Activated CD4-positive, alpha-beta T cell treated with anti-CD3 and anti-CD28 coated beads, Interleukin-2, amount 10 ng/mL, durations not matched to agents 7 days and 5 days (primary cell): ENCODE results near the gene RAB40B. TPM values are rescaled to one million over a fixed set of nuclear protein-coding genes. Genes with fewer than 3 reads are reported as not detected.

Experiments used
- CTCF ChIA-PET: fragments of 350-600 bp; sonication (Branson Sonifier 250); formaldehyde crosslinking; loops from one replicate; lab custom pipeline; 2021; ENCODE audit warnings: antibody characterized with exemption; lab: Charles Lee
- POLR2A ChIA-PET: fragments of 350-600 bp; sonication (Branson Sonifier 250); formaldehyde crosslinking; loops from one replicate; lab custom pipeline; 2021; ENCODE audit warnings: antibody characterized with exemption; lab: Charles Lee
- DNase-seq: peaks from one replicate; pipeline ENCODE4 v3.0.0-alpha.2; 2020
- H3K27ac Mint-ChIP-seq: one replicate; pipeline ENCODE4 v1.8.0; 2021; ENCODE audit warnings: mild to moderate bottlenecking, moderate library complexity, mixed read lengths
- H3K27me3 Mint-ChIP-seq: one replicate; pipeline ENCODE4 v1.8.0; 2021; ENCODE audit warnings: mixed read lengths
- H3K36me3 Mint-ChIP-seq: one replicate; pipeline ENCODE4 v1.8.0; 2021; ENCODE audit warnings: low read depth, mixed read lengths
- H3K4me1 Mint-ChIP-seq: one replicate; pipeline ENCODE4 v1.8.0; 2021; ENCODE audit warnings: mixed read lengths
- H3K4me3 Mint-ChIP-seq: one replicate; pipeline ENCODE4 v1.8.0; 2021; ENCODE audit warnings: mild to moderate bottlenecking, moderate library complexity, mixed read lengths
- H3K9me3 Mint-ChIP-seq: one replicate; pipeline ENCODE4 v1.8.0; 2021; ENCODE audit warnings: mixed read lengths
- total RNA-seq, 2 experiments: library from RNA; stranded (reverse); gene quantifications; one replicate each; pipeline ENCODE4 v1.2.3, GENCODE V29; 2021

The RAB40B gene
- total RNA-seq, 2 experiments from 2014 or later, result 1.7 to 2.2 TPM

DNA sequence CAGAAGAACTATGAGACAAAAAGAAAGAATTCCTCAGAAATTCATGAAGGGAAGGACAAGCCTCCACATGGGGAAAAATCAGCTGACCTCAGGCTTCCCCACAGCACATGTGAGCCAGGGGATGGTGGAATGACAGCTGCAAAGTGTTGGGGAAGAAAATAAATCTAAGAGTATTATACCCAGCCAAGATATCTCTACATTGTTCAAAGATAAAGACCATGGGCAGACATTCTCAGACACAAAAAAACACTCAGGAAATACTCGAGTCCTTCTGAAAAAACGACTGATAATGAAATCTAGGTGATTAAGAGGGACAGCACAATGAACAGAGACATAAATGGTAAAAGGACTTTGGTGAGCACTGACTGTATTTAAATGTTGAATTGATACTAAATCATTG is 3.9 kb downstream of the RAB40B start:
- peaks cover 12% of the 10 kb centered on the region for H3K27me3 Mint-ChIP-seq
- H3K9me3 Mint-ChIP-seq, result peaks cover 9% of the 10 kb centered on the region
- peaks cover 5% of the 10 kb centered on the region for H3K4me1 Mint-ChIP-seq
- no peak overlapping the region for H3K4me3 Mint-ChIP-seq
- no peak overlapping the region for H3K27ac Mint-ChIP-seq
- ChIA-PET POLR2A (no interaction called here), CTCF (interaction anchor here (0.6 to 0.7 kb wide), 3 partner anchors 171 to 733 kb away, joined by 3 read pairs; no protein-coding TSS in a partner anchor)
- DNase-seq, result no peak
- H3K36me3 Mint-ChIP-seq, result peaks cover 13% of the 10 kb centered on the region

GRCh38 chr17:82693168-82693867 is 5.2 kb downstream of the RAB40B start:
- CTCF ChIA-PET, result no interaction called here
- H3K4me1 Mint-ChIP-seq, result peaks cover 5% of the 10 kb centered on the region
- peaks cover 12% of the 10 kb centered on the region for H3K27me3 Mint-ChIP-seq
- POLR2A ChIA-PET, result no interaction called here
- peaks cover 9% of the 10 kb centered on the region for H3K9me3 Mint-ChIP-seq
- H3K4me3 Mint-ChIP-seq, result no peak overlapping the region
- H3K36me3 Mint-ChIP-seq, result peaks cover 13% of the 10 kb centered on the region
- H3K27ac Mint-ChIP-seq, result no peak overlapping the region
- DNase-seq, result no peak

DNA sequence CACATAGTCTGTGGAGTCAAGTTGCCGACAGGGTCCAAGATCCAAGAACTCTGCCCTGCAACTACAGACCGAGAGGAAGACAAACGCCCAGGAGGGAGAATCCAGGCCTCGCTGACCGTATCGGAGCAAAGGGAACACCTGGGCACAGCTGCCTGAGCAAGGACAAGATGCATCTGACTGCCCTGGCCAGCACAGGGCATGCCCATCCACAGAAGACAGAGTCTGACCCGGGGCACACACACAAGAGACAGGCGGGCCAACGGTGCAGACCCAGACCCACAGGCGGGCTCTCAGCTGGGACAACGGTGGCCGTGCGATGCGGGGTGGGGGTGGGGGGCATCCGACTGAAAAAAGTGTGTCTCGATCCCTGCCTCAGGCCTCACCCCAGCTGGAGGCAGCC is 6.2 kb downstream of the RAB40B start:
- POLR2A ChIA-PET, result no interaction called here

DNA sequence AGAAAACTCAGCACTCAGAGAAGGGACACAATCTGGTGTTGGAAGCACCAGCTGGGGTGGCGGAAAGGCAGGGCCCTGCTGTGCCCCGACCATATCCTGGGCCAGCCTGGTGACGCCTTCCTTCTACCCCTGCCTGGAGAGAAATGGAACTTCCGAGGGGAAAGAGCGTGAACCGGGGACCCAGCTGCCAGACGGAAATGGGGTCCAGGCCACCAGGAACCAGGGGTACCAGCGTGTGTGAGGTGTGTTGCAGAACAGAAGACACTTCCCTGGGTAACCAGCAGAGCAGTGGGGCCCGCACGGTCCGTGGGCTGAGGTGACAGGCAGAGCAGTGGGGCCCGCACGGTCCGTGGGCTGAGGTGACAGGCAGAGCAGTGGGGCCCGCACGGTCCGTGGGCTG is 6.8 kb downstream of the RAB40B start:
- ChIA-PET POLR2A (no interaction called here), CTCF (interaction anchor here (1.3 kb wide), 1 partner anchor 14 kb away, joined by 3 read pairs; no protein-coding TSS in a partner anchor)
- H3K27ac Mint-ChIP-seq, result no peak overlapping the region
- H3K9me3 Mint-ChIP-seq, result peaks cover 9% of the 10 kb centered on the region
- H3K36me3 Mint-ChIP-seq, result peaks cover 13% of the 10 kb centered on the region
- no peaks in the 10 kb centered on the region for H3K4me1 Mint-ChIP-seq
- DNase-seq, result no peak
- H3K4me3 Mint-ChIP-seq, result no peak overlapping the region
- peaks cover 5% of the 10 kb centered on the region for H3K27me3 Mint-ChIP-seq

More for the DNA sequence above, 6.2 kb downstream of the RAB40B start:
- Mint-ChIP-seq H3K27me3 (peaks cover 10% of the 10 kb centered on the region), H3K4me3 (no peak overlapping the region), H3K36me3 (peaks cover 13% of the 10 kb centered on the region), H3K27ac (no peak overlapping the region), H3K9me3 (peaks cover 9% of the 10 kb centered on the region), H3K4me1 (peaks cover 4% of the 10 kb centered on the region)
- CTCF ChIA-PET, result no interaction called here
- no peak for DNase-seq

DNA sequence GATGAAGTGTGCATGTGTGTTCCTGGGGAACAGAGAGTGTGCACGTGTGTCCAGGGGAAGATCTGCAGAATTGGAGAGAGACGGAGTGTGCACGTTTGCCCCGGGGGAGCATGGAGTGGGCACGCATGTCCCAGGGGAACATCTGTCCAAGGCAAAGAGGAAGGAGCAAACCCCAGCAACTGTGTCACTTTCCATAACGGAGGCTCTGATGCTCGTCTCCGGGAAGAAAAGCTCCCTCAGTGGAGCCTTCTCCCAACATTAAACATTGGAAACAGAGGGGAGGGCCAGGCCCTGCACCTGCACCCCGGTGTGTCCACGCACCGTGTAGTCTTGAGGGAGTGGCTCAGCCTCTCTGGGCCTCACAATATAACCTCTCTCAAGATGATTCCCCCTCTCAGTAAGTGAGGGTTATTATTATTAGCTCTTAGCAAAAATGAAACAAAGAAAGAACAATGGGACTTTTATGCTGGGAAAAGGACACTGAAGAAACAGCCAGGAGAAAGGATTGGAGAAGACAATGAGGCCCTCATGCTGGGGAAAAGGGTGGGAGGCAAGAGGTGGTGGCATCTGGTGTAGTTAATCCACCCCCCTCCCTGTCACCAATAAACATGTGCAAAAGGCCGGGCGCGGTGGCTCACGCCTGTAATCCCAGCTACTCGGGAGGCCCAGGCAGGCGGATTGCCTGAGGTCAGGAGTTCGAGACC is 7.6 kb downstream of the RAB40B start:
- POLR2A ChIA-PET, result no interaction called here
- H3K27ac Mint-ChIP-seq, result no peak overlapping the region

GRCh38 chr17:82689077-82689476 is 9.4 kb downstream of the RAB40B start:
- no peaks in the 10 kb centered on the region for H3K4me1 Mint-ChIP-seq
- CTCF ChIA-PET, result no interaction called here
- no peak overlapping the region for H3K27ac Mint-ChIP-seq
- H3K4me3 Mint-ChIP-seq, result no peak overlapping the region
- H3K27me3 Mint-ChIP-seq, result no peaks in the 10 kb centered on the region
- H3K36me3 Mint-ChIP-seq, result peaks cover 5% of the 10 kb centered on the region
- POLR2A ChIA-PET, result no interaction called here
- no peak for DNase-seq
- peaks cover 2% of the 10 kb centered on the region for H3K9me3 Mint-ChIP-seq

More for the DNA sequence above, 7.6 kb downstream of the RAB40B start:
- no peaks in the 10 kb centered on the region for H3K27me3 Mint-ChIP-seq
- peaks cover 13% of the 10 kb centered on the region for H3K36me3 Mint-ChIP-seq
- DNase-seq, result no peak
- no peaks in the 10 kb centered on the region for H3K4me1 Mint-ChIP-seq
- peaks cover 9% of the 10 kb centered on the region for H3K9me3 Mint-ChIP-seq
- H3K4me3 Mint-ChIP-seq, result no peak overlapping the region
- CTCF ChIA-PET, result interaction anchor here (1.3 kb wide), 1 partner anchor 13 kb away, joined by 3 read pairs; no protein-coding TSS in a partner anchor

DNA sequence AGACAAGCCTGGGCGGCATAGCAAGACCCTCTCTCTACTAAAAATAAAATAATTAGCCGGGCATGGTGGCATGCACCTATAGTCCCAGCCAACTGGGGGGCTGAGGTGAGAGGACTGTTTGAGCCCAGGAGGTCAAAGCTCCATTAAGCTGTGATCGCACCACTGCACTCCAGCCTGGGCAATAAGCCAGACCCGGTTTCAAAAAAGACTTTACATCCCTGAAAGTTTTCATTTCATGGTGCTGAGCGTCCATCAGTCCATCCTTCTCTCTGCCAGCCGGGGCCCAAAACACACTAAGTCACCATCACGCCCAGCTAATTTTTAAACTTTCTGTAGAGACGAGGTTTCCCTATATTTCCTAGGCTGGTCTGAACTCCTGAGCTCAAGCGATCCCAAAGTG is 10.6 kb downstream of the RAB40B start:
- ChIA-PET POLR2A (no interaction called here), CTCF (no interaction called here)
- DNase-seq, result no peak
- Mint-ChIP-seq H3K4me3 (no peak overlapping the region), H3K4me1 (no peaks in the 10 kb centered on the region), H3K27me3 (no peaks in the 10 kb centered on the region), H3K27ac (no peak overlapping the region), H3K36me3 (peaks cover 4% of the 10 kb centered on the region), H3K9me3 (no peaks in the 10 kb centered on the region)

GRCh38 chr17:82687375-82687861 is 11.1 kb downstream of the RAB40B start:
- H3K9me3 Mint-ChIP-seq, result no peaks in the 10 kb centered on the region
- no peak for DNase-seq
- ChIA-PET CTCF (interaction anchor here (1.5 kb wide), 1 partner anchor 10 kb away, joined by 5 read pairs; no protein-coding TSS in a partner anchor), POLR2A (no interaction called here)
- H3K27ac Mint-ChIP-seq, result no peak overlapping the region
- H3K4me1 Mint-ChIP-seq, result no peaks in the 10 kb centered on the region
- no peaks in the 10 kb centered on the region for H3K27me3 Mint-ChIP-seq
- H3K36me3 Mint-ChIP-seq, result peaks cover 2% of the 10 kb centered on the region
- H3K4me3 Mint-ChIP-seq, result no peak overlapping the region

- POLR2A ChIA-PET, result no interaction called here
These were observed 11.9 kb downstream of the RAB40B start for GRCh38 chr17:82686366-82687324.

GRCh38 chr17:82685291-82685690 is 13.2 kb downstream of the RAB40B start:
- ChIA-PET CTCF (interaction anchor here (1.7 kb wide), 1 partner anchor 17 kb away, joined by 3 read pairs; no protein-coding TSS in a partner anchor), POLR2A (no interaction called here)
- Mint-ChIP-seq H3K4me3 (no peak overlapping the region), H3K27ac (no peak overlapping the region), H3K9me3 (peaks cover 12% of the 10 kb centered on the region), H3K36me3 (no peaks in the 10 kb centered on the region), H3K27me3 (peaks cover 5% of the 10 kb centered on the region), H3K4me1 (no peaks in the 10 kb centered on the region)
- DNase-seq, result no peak

More at GRCh38 chr17:82686366-82687324, 11.9 kb downstream of the RAB40B start:
- Mint-ChIP-seq H3K9me3 (peaks cover 7% of the 10 kb centered on the region), H3K27me3 (peaks cover 4% of the 10 kb centered on the region), H3K4me1 (no peaks in the 10 kb centered on the region), H3K4me3 (no peak overlapping the region), H3K27ac (no peak overlapping the region), H3K36me3 (peaks cover 2% of the 10 kb centered on the region)
- CTCF ChIA-PET, result interaction anchor here (0.7 to 1.5 kb wide), 2 partner anchors 9 to 392 kb away, joined by 3 to 5 read pairs; no protein-coding TSS in a partner anchor
- DNase-seq, result no peak

DNA sequence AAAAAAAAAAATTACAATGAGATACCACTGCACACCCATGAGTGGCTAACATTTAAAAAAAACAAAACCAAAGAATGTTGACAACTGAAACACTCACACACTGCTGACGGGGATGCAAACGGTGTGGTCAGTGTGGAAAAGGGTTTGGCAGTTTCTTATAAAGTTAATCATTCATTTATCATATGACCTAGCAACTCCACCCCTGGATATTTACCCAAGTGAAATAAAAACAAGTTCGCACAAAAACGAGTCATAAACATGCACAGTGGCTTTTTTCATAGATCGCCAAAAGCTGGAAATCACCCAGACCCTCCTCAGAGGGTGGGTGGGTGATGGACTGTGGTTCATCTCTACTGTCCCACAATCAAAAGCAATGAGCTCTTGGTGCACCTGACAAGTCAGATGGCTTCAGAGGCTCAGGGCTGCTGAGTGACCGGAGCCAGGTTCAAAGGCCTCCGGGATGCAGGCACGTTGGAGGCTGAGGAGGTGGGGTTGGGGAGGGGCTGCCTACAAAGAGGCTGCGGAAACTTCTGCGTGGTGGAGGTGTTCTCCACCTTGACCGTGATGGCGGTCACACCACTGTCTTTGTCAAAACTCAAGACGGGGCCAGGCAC is 14.2 kb downstream of the RAB40B start:
- H3K36me3 Mint-ChIP-seq, result no peaks in the 10 kb centered on the region
- ChIA-PET CTCF (interaction anchor here (0.7 to 1.7 kb wide), 2 partner anchors 16 to 98 kb away, joined by 3 read pairs; no protein-coding TSS in a partner anchor), POLR2A (no interaction called here)
- H3K9me3 Mint-ChIP-seq, result peaks cover 12% of the 10 kb centered on the region
- no peak overlapping the region for H3K27ac Mint-ChIP-seq
- no peaks in the 10 kb centered on the region for H3K4me1 Mint-ChIP-seq
- H3K27me3 Mint-ChIP-seq, result peaks cover 5% of the 10 kb centered on the region
- no peak for DNase-seq
- H3K4me3 Mint-ChIP-seq, result no peak overlapping the region

GRCh38 chr17:82683534-82683933 is 15.0 kb downstream of the RAB40B start:
- no peak for DNase-seq
- ChIA-PET POLR2A (no interaction called here), CTCF (interaction anchor here (0.7 kb wide), 1 partner anchor 99 kb away, joined by 3 read pairs; no protein-coding TSS in a partner anchor)
- H3K27ac Mint-ChIP-seq, result no peak overlapping the region
- H3K27me3 Mint-ChIP-seq, result peaks cover 5% of the 10 kb centered on the region
- H3K4me1 Mint-ChIP-seq, result no peaks in the 10 kb centered on the region
- H3K4me3 Mint-ChIP-seq, result no peak overlapping the region
- H3K9me3 Mint-ChIP-seq, result peaks cover 12% of the 10 kb centered on the region
- H3K36me3 Mint-ChIP-seq, result no peaks in the 10 kb centered on the region
